KMS-11 (cell line): Measurements from ENCODE around the gene NBEAL1.

Experiments
- H2AFZ ChIP-seq: fragments of 200-600 bp; sonication (generic); 2 replicates; pipeline ENCODE4 v1.6.1; 2016; ENCODE audit warnings: antibody characterized with exemption, mixed run types, low read depth
- H3K27ac ChIP-seq: fragments of 200-600 bp; sonication (generic); 2 replicates; pipeline ENCODE4 v1.6.1; 2016; ENCODE audit warnings: mild to moderate bottlenecking, mixed run types
- H3K27me3 ChIP-seq: fragments of 200-600 bp; sonication (generic); 2 replicates; pipeline ENCODE4 v1.6.1; 2017; ENCODE audit warnings: mild to moderate bottlenecking, low read depth, mixed run types, moderate library complexity; ENCODE audit not compliant: insufficient read depth
- H3K36me3 ChIP-seq: fragments of 200-600 bp; sonication (generic); 2 replicates; pipeline ENCODE4 v1.6.1; 2017; ENCODE audit warnings: mild to moderate bottlenecking, mixed run types; ENCODE audit not compliant: insufficient read depth
- H3K4me1 ChIP-seq: fragments of 200-600 bp; sonication (generic); 2 replicates; pipeline ENCODE4 v1.6.1; 2016; ENCODE audit warnings: mild to moderate bottlenecking, low read depth, mixed run types; ENCODE audit not compliant: poor library complexity, severe bottlenecking
- H3K4me2 ChIP-seq: fragments of 200-600 bp; sonication (generic); 2 replicates; pipeline ENCODE4 v1.7.0; 2016; ENCODE audit warnings: mild to moderate bottlenecking, mixed run types
- H3K4me3 ChIP-seq: fragments of 200-600 bp; sonication (generic); IDR thresholded peaks from 2 replicates; pipeline ENCODE4 v1.6.1; 2017; ENCODE audit warnings: low read depth, low read length, mixed read lengths; ENCODE audit not compliant: insufficient read depth
- H3K79me2 ChIP-seq: fragments of 200-600 bp; sonication (generic); 2 replicates; pipeline ENCODE4 v1.6.1; 2016; ENCODE audit warnings: low read depth, mixed run types; ENCODE audit not compliant: insufficient read depth
- H3K9ac ChIP-seq: fragments of 200-600 bp; sonication (generic); 2 replicates; pipeline ENCODE4 v1.6.1; 2016; ENCODE audit warnings: mild to moderate bottlenecking, mixed run types
- H4K20me1 ChIP-seq: fragments of 200-600 bp; sonication (generic); 2 replicates; pipeline ENCODE4 v1.6.1; 2016; ENCODE audit warnings: mild to moderate bottlenecking, mixed run types; ENCODE audit not compliant: insufficient read depth
- TF ChIP-seq, protein P1 (sequence below): fragments of 200-600 bp; sonication (generic); conservative IDR thresholded peaks from 2 replicates; pipeline ENCODE4 v1.6.1; 2017; ENCODE audit warnings: low read depth, mild to moderate bottlenecking, antibody characterized with exemption, low read length, moderate library complexity, mixed read lengths

NBEAL1 gene

GRCh38 chr2:203191961-203192360 lies 177.3 kb downstream of the NBEAL1 start:
- H3K4me2 ChIP-seq = no peak overlapping the region
- H3K36me3 ChIP-seq = no peaks in the 10 kb centered on the region
- TF ChIP-seq, protein P1, sequence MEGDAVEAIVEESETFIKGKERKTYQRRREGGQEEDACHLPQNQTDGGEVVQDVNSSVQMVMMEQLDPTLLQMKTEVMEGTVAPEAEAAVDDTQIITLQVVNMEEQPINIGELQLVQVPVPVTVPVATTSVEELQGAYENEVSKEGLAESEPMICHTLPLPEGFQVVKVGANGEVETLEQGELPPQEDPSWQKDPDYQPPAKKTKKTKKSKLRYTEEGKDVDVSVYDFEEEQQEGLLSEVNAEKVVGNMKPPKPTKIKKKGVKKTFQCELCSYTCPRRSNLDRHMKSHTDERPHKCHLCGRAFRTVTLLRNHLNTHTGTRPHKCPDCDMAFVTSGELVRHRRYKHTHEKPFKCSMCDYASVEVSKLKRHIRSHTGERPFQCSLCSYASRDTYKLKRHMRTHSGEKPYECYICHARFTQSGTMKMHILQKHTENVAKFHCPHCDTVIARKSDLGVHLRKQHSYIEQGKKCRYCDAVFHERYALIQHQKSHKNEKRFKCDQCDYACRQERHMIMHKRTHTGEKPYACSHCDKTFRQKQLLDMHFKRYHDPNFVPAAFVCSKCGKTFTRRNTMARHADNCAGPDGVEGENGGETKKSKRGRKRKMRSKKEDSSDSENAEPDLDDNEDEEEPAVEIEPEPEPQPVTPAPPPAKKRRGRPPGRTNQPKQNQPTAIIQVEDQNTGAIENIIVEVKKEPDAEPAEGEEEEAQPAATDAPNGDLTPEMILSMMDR = no peak
- H2AFZ ChIP-seq = no peak overlapping the region
- H3K27me3 ChIP-seq = no peaks in the 10 kb centered on the region
- H3K79me2 ChIP-seq = no peaks in the 10 kb centered on the region
- H3K4me1 ChIP-seq = no peaks in the 10 kb centered on the region
- H4K20me1 ChIP-seq = no peaks in the 10 kb centered on the region
- H3K4me3 ChIP-seq = no peak overlapping the region
- no peak overlapping the region for H3K27ac ChIP-seq
- H3K9ac ChIP-seq = no peak overlapping the region

- Histone ChIP-seq H3K27ac (no peak overlapping the region), H3K27me3 (no peaks in the 10 kb centered on the region), H2AFZ (no peak overlapping the region), H3K4me1 (peaks cover 13% of the 10 kb centered on the region), H4K20me1 (no peaks in the 10 kb centered on the region), H3K36me3 (no peaks in the 10 kb centered on the region), H3K9ac (no peak overlapping the region), H3K4me3 (no peak overlapping the region), H3K4me2 (no peak overlapping the region), H3K79me2 (no peaks in the 10 kb centered on the region)
- TF ChIP-seq, protein P1 = no peak
These were observed 180.8 kb downstream of the NBEAL1 start for GRCh38 chr2:203195331-203196036.

GRCh38 chr2:203200866-203201265 lies 186.2 kb downstream of the NBEAL1 start:
- no peak overlapping the region for H3K27ac ChIP-seq
- H3K4me1 ChIP-seq = peaks cover 13% of the 10 kb centered on the region
- no peaks in the 10 kb centered on the region for H3K27me3 ChIP-seq
- TF ChIP-seq, protein P1 = no peak
- no peaks in the 10 kb centered on the region for H3K79me2 ChIP-seq
- H3K4me3 ChIP-seq = no peak overlapping the region
- H3K36me3 ChIP-seq = no peaks in the 10 kb centered on the region
- H3K4me2 ChIP-seq = no peak overlapping the region
- H3K9ac ChIP-seq = no peak overlapping the region
- H4K20me1 ChIP-seq = no peaks in the 10 kb centered on the region
- H2AFZ ChIP-seq = no peak overlapping the region

- H2AFZ ChIP-seq = no peak overlapping the region
- H3K4me1 ChIP-seq = peaks cover 13% of the 10 kb centered on the region
- no peaks in the 10 kb centered on the region for H3K27me3 ChIP-seq
- TF ChIP-seq, protein P1 = no peak
- no peak overlapping the region for H3K9ac ChIP-seq
- H3K27ac ChIP-seq = no peak overlapping the region
- H3K4me3 ChIP-seq = no peak overlapping the region
- no peak overlapping the region for H3K4me2 ChIP-seq
- no peaks in the 10 kb centered on the region for H3K79me2 ChIP-seq
- H4K20me1 ChIP-seq = no peaks in the 10 kb centered on the region
- no peaks in the 10 kb centered on the region for H3K36me3 ChIP-seq
These were observed 186.8 kb downstream of the NBEAL1 start for GRCh38 chr2:203201426-203201825.
